Activated CD4-positive, CD25-positive, alpha-beta regulatory T cell treated with anti-CD3 and anti-CD28 coated beads, Interleukin-2, amount 50 U/mL, for 16 hours (primary cell): ENCODE measurements around the gene ZAR1L.

Experiments
- DNase-seq: peaks from one replicate; pipeline ENCODE4 v3.0.0-alpha.2; 2020; ENCODE audit warnings: low read depth, low spot score

The ZAR1L gene

GRCh38 chr13:32300920-32301319 is 14.2 kb downstream of the ZAR1L start:
- no peak for DNase-seq

DNA sequence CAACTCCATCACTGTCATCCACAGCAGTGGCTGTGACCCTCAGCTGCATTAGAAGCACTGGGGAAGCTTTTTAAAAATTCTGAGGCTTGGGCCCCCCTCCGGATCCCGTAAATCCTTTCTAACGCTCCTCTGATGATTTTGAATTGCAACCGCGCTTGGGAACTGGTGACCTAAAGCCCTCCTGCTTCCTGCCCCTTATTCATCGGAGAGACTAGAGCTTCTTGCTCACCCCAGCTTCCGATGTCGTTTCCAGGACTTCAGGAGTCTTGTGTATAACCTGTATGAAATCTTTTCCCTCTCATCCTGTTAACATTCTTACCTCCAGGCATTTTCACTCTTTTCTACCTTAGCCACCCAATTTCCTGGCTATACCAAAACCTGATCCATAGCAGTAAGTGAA is 14.8 kb downstream of the ZAR1L start:
- no peak for DNase-seq

- DNase-seq = no peak
These were observed 15.3 kb downstream of the ZAR1L start for GRCh38 chr13:32299893-32300292.

DNA sequence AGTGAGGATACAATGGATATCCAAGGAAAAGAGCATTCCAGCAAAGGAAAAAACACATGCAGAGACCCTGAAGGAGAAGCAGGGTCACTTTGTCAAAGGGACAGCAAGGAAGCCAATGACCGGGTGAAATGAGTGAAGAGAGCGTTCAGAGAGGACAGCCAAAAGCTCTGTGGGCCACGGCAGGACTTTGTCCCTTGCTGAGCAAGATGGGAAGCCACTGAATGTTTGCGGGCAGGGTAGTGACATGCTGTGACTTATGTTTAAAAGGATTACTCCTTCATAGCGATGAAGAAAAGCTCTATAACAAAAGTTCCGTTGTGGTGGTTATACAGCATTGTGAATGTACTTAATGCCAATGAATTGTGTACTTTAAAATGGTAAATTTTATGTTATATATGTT is 16.5 kb downstream of the ZAR1L start:
- DNase-seq = no peak

DNA sequence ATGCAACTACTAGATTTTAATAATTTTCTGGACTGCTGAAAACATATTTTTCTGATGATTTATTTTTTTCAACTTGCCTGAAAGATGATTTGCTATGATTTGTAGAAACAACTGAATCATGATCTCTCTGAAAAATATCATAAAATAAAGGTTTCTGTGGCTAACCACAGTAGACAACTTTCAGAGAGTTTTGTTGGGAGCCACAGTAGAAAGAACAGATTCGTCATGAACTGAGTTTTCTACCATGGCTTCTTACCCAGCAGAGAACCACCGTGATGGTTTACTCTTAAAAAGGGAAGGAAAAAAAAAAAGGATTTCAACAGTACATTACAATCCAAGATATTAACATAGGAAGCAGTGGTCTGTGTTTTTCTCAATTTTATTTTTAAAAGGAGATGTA is 18.0 kb downstream of the ZAR1L start:
- no peak for DNase-seq

- DNase-seq = no peak
These were observed 29.6 kb downstream of the ZAR1L start for GRCh38 chr13:32285633-32285965.

DNA sequence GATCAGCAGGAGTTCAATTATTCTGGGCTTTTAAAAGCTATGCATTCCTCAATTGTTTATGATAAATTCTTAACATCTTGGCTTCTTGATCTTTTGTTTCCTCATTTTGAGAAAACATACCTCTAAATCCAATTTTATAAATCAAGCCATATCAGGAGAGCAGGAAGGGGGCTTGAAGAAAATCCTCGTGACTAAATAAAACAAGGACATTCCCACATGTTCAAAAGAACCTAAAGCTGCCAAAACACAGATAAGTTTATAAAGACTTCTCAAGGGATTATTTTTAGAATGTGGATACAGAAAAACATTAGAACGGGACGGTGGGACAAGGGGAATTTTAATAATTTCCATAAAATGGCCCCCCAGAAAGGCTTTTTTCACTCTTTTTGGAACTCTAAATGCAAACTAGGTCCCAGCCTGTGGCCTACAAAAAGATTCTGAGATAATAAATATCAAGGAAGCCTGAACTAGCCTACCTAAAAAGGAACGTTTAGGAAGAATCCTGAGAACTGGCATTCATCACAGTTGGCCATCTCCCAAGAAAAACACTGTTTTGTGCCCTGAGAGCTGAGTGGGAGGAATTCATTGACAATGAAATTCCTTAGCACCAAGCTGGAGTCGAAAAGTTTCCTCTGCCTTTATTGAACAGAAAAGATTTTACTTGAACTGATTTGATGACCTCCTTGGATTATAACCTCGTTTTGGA is 30.1 kb downstream of the ZAR1L start:
- DNase-seq = no peak

GRCh38 chr13:32282096-32282711 is 33.0 kb downstream of the ZAR1L start:
- no peak for DNase-seq

DNA sequence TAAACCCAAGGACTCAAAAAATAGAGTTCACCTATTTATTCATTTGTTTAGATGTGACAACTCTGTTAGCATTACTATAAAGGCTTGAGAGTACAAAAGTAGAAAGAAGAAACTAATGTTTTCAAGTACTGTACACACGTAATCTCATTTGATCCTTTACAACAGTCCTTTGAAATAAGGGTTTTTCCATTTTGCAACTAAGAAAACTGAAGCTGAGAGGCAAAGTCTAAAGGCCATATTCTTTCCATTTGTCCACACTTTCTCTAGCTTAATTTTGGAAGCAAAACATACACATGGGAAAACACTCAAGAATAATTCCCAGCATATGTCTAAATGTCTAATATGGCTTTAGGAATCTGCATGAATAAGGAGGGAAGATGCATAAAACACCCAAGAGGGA is 34.1 kb downstream of the ZAR1L start:
- DNase-seq = no peak

GRCh38 chr13:32278426-32278825 is 36.7 kb downstream of the ZAR1L start:
- DNase-seq = no peak

DNA sequence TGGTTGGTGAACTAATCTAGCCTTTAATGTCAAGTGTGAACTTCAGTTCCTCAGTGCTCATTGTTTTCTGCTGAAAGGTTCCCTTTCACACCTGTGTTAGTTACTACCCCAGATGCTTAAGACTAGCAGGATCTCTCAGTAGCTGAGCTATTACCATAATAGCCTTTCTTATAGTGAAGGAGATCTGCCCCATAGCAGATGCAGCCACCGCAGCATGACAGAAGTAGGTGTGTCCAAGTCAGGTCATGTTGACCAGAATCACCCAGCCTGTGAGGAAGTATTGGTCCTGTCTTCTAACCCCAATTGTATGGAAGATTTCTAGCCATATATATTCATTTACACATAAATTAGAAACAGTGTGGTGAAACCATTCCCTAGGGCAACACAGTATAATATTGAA is 37.3 kb downstream of the ZAR1L start:
- no peak for DNase-seq

DNA sequence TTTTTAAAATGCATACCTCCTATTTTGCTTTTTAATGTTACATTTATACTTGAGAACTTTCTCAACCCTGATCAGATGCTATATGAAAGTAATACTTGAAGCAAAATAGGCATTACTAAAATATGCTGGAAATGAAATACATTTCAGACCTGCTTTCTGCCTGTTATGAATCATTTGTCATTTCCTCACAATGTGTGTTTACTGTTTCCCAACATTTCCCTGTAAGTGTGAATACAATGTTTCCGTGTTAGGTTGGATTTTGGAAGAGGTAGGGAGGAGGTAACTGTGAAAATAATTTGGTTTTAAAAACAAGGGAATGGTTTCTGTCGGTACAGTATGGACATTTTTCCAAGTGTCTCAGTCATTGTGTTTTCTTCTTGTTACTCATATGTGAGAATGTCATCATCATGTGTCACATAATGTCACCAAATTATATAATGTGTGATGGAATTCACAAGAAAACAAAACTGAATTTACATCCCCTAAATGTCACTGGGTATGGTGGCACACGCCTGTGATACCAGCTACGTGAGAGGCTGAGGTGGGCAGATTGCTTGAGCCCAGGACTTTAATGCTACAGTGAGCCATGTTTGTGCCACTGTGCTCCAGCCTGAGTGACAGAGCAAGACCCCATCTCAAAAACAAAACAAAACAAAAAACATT is 43.0 kb downstream of the ZAR1L start:
- DNase-seq = no peak

DNA sequence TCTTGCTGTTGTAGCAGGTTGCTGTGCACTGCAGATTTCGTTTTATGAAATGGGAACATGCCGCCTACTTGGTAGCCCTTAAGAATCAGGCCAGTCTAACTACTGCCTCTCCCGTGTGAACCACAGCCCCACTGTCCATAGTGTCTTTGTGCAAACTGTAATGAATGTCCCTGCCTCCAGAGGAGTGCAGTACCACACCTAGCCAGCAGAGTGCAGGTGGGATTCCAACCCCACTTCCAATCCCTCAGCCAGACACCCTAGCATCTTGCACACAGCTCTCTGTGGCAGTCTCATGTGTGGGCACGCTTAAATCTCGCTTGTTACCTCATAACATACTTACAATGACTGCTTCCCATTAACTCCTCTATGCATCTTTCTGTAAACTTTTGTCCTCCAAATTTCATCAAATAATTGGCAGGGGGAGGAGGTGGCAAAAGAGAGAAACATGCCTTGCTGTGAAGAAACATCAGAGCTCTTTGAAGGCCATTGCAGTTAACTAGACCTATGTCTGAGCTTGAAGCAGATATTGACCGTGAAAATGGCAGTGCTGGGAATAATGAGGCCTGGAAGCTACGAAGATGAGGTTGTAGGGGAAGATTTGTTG is 47.2 kb downstream of the ZAR1L start:
- peak; percentile 7 for DNase-seq

- DNase-seq = no peak
These were observed 49.0 kb downstream of the ZAR1L start for GRCh38 chr13:32266130-32266529.

DNA sequence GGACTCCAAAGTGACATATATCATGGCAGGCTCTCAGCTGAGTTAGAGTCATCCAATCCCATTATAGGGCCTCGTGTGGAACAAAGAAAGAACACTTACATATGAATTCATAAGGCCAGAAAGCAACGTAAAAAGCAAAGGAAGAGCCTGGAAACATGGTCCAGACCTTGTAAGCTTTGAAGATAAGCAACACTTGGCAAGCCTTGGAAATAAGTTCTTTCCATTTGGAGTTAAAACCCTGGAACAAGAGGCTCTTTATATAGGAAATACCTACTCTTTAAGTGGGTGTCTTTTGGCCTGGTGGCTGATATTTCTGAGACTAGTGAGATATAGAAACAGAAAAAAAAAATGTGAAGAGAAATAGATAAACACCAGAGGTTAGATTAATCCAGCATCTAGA is 49.4 kb downstream of the ZAR1L start:
- DNase-seq = no peak

DNA sequence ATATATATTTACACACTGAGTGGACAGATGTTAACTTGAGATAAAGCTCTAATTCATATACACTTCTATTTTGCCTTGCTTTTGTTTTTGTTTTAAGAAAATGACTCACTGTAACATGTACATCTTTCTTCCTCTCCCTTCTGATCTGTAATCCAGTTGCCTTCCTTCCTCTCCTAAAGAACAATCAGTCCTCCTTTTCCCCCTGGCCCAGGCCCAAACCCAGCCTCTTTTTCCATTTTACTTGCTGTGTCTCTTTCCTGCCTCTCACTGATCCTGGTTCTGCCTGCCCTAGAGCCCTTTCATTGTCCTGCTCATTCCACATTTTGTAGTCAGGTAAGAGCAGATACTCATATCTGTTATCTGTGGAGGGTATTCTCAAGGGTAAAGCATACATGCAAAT is 50.8 kb downstream of the ZAR1L start:
- DNase-seq = no peak

GRCh38 chr13:32262619-32263018 is 52.5 kb downstream of the ZAR1L start:
- DNase-seq = no peak

- DNase-seq = no peak
These were observed 53.0 kb downstream of the ZAR1L start for GRCh38 chr13:32262165-32262564.

DNA sequence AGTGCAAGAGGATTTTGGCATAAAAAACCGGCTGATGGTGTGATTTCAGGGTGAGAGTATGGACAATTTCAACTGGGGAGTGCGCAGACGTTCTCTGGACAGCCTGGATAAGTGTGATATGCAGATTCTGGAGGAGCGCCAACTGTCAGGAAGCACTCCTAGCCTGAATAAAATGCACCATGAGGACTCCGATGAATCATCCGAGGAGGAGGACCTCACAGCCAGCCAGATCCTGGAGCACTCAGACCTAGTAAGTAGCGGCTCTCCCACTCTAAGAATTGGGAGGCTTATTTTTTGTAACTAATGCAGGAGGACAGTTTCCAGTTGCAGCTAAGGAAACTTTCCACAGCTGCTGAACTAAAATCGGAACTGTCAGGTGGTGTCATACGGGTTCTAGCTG is 53.6 kb downstream of the ZAR1L start:
- DNase-seq = no peak

DNA sequence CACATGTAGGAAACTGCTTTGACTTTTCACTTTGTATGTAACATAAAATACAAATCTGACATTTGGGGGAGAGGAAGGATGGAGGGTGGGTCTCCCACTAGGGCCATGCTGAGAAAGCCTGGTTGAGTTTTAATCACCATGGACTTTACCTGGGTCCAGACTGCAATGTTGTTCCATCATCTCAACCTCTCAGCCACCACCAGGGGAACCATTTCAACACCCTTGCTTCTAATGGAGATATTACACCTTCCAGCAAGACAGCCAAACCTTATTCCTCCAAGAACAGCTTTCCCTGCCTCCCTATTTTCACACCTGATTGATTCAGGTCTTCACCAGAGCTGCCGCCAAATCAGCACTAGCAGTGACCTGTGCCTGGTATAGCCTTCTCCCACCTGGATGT is 56.0 kb downstream of the ZAR1L start:
- no peak for DNase-seq

GRCh38 chr13:32257649-32258048 is 57.5 kb downstream of the ZAR1L start:
- DNase-seq = no peak

DNA sequence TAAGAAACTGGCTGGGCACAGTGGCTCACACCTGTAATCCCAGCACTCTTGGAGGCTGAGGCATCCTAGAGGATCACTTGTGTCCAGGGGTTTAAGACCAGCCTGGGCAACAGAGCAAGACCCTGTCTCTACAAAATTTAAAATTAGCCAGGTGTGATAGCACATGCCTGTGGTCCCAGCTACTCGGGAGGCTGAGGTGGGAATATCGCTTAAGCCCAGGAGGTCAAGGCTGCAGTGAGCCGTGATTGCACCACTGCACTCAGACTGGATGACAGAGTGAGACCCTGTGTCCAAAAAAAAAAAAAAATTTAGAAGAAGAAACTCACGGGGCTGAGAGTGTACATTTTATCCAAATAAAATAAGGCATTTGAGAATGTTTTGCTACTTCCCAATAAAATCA is 58.9 kb downstream of the ZAR1L start:
- no peak for DNase-seq

- no peak for DNase-seq
These were observed 59.4 kb downstream of the ZAR1L start for GRCh38 chr13:32255724-32256109.
